NCI-H128 (cell line): Measurements from ENCODE around the gene TP73.

Experiments
- DNase-seq: peaks from one replicate; lab custom pipeline; 2025; ENCODE audit not compliant: unreplicated experiment; lab: John Stamatoyannopoulos, UW

Gene TP73

DNA sequence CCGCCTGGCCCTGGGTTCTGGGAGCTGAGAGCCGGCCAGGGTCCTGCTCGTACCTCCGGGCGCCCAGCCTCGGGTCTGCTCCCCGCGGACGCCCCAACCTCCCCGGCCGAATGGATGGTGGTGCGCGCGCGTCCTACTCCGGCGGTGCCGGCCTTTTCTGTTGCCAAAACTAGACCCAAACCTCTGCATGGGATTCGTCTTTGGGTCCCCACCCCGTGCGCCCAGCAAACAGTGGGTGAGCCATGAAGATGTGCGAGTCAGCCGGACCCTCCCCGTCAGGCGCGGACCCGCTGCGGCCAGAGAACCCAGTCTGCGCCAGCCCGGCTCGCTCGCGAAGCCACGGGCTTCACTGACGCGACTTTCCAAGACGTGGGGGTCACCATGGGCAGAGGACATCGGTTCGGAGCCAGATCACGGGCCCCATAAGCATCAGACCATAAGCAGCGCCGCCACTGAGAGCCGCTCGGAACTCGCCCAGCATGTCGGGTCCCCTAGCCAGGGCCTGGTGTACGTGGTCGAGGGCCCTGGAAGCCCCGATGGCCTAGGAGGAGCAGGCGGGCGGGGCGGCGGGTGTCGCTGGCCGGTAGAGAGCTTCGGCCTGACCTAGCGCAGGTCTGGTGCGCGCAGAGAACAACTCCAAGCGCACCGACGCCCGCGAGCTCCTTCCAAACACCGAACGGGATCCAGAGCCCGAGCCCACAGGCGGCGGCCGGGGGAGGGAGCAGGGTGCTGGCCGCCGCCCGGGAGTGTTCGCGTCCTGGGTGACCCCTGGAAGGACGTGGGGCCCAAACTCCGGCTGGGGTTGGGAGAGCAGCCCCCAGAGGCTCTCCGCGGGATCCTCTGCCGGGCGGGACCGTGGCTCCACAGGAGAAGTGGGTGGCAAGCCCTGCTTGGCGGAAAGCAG lies 1.0 kb upstream of the TP73 start:
- DNase-seq, result no peak

DNA sequence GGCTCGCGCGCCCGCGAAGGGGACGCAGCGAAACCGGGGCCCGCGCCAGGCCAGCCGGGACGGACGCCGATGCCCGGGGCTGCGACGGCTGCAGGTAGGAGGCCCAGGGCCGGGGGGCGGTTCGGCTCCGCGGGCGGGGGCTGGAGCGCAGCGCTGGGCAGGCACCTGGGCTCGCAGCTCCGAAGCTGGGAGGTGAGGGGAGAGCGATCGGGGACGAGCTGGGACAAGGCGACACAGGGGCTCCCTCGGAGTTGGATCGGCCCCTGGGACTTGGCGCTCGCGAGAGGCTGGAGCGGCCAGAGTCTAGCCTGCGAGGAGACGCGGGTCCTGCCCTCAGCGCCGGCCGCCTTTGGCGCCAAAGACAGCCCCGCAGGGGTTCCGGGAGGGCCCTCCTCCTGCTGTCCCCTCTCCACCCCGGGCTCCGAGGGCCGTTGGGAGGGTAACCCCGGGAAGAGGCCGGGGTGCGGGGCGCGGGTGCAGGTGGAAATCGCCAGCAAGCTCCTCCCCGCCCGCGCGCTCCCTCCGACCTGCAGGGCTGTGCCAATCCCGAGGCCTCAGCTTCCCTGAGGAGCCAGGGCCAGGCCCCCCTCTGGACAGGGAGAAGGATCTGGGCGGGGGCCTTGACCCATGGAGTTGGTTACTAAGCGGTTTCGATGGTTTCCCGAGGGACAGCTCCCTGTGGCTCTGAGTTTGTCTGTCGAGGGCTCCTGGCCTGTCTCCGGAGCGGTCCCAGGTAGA lies 401 bp downstream of the TP73 start:
- peak; percentile 30 for DNase-seq

- no peak for DNase-seq
Measured at GRCh38 chr1:3653286-3653618, 936 bp downstream of the TP73 start.

DNA sequence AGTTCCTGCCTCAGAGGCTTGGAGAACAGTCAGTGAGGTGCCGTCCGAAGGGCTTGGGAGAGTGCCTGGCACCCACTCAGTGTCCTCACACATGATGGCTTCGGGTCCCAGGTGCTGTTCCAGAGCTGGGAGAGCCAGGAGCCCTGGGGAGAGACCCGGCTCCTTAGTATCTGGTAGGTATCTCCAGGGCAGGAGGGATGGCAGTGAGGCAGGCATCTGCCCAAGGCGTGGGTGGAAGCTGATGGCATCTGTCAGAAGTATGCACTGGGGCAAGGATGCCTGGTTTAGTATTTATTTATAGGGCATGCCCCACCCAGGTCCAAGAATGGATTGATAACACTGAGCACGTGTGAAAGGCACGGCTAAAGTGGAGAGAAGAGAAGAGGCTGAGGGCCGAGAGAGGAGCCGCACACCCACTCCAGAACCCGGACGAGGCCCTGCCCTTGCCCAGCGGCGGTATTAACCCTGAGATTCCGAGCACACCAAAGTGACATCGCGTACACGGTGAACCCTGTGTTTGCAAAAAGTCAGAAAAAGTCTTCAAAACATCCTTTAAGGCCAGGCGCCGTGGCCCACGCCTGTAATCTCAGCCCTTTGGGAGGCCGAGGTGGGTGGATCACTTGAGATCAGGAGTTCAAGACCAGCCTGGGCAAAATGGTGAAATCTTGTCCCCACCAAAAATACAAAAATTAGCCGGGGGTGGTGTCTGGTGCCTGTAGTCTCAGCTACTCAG lies 2.4 kb downstream of the TP73 start:
- no peak for DNase-seq

- no peak for DNase-seq
Measured at GRCh38 chr1:3656450-3657095, 4.3 kb downstream of the TP73 start.

GRCh38 chr1:3657096-3657475 lies 4.8 kb downstream of the TP73 start:
- DNase-seq, result no peak

DNA sequence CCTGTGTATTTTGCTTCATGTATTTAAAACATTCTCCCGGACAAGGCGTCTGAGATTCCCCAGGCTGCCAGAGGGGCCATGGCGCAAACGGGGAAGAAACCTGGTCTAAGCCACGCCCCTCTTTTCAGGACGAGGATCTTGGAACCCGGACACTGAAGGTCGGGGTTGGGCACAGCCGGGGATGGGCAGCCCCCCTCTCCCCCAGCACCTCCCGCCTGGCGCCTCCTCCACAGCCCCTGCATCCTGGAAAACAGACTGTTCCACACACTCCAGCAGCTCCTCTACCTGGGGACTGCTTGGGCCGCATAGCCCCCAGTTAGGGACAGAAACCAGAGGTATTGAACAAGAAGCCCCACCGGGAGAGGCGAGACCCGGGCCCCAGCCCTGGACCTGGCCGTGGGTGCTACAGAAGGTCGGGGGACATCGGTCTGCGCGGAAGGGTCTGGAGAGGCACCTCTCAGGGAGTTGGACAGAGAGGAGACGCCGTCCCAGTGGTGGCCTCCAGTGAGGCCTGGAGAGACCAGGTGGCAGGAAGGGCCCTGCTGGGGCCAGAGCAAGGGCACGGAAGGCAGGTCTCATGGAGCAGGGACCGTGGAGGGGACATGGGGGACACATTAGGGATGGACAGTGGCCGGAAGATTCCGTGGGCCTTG lies 5.4 kb downstream of the TP73 start:
- DNase-seq, result no peak

DNA sequence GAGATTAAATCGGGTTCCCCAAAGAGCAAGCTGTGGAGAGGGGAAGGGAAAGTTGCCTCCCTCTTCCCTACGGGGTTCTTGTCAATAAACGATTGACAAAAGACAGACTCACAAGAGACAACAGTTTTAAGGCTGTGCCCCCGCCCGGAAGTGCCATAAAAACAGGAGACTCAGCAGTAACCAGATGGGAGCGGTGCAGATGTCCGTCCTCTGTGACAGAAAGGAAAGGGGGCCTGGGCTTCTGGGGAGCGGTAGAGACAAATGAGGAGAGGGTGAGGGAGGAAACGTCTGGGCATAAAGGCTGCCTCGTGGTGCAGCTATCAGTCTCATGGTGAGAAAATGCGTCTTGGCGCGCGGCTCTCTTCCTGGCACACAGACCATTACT lies 5.9 kb downstream of the TP73 start:
- no peak for DNase-seq

DNA sequence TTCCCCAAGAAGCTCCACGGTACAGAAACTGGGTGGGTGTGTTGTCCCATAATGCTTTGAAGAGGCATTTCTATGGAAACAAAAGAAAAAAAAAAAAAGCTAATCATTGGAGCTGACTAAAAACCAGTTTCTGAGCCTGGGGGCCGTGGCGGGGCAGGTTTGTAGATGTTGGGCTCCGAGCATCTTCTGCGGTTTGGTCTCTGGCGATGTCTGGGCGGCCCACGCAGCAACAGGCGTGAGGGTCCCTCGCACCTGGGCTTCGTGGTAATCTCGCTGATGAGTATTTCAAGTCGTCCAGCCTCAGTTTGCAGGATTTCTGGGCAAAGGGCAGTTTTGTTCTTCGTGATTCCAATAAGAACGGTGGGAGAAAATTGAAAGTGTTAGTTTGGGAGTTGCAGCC lies 6.8 kb downstream of the TP73 start:
- no peak for DNase-seq

- no peak for DNase-seq
Measured at GRCh38 chr1:3660704-3661103, 8.4 kb downstream of the TP73 start.

GRCh38 chr1:3661631-3662030 lies 9.3 kb downstream of the TP73 start:
- DNase-seq, result no peak

GRCh38 chr1:3662080-3662671 lies 9.9 kb downstream of the TP73 start:
- no peak for DNase-seq

GRCh38 chr1:3663999-3664699 lies 11.8 kb downstream of the TP73 start:
- DNase-seq, result no peak

GRCh38 chr1:3664700-3665375 lies 12.5 kb downstream of the TP73 start:
- no peak for DNase-seq

DNA sequence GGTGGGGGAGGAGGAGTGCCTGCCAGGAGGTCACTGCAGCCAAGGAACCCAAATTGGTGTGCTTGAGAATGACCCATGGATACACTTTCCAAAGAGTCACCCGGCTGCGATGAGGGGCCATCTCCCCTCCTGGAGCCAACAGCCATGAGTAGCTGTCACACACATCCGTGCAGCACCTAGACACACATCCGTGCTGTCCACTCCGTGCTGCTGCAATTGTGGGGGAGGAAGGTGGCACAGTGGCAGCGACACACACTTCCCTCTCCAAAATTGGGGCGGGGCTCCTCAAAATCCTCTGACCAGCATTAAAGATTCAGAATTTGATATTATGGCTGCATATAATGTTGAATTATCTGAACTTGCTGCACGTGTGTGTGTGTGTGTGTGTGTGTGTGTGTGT lies 15.8 kb downstream of the TP73 start:
- DNase-seq, result no peak

DNA sequence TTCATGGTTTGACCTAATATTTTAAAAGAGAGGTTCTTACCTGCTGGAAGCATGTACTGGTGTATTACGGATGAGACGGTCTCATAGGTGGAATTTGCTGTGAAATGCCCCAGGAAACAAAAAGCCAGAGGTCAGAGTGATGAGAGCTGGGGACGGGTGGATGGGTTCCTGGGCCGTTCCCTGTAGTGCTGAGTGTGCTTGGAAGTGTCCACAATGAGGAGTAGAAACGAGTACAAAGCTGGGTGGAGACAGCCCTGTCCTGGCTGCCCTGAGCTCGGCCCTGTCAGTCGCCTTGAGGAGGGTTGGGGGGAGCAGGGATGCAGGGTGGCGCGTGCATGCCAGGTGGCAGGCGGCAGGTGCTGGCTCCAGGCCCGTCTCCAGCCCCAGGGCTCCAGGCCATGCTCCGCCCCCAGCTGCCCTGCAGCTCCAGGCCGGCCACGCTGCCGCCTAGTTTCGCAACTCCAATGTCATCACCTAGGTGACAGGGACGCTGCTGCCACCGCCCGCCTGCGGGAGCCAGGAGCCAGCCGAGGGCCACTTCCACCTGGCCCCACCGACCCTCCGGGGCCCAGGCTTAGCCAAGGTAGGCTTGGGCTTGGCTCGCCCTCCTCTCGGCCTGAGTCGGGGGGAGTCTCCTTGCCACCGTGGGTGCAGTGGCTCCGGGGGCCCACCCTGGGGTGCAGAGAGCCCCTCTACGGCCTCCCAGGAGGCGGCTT lies 16.4 kb downstream of the TP73 start:
- peak; percentile 77 for DNase-seq

DNA sequence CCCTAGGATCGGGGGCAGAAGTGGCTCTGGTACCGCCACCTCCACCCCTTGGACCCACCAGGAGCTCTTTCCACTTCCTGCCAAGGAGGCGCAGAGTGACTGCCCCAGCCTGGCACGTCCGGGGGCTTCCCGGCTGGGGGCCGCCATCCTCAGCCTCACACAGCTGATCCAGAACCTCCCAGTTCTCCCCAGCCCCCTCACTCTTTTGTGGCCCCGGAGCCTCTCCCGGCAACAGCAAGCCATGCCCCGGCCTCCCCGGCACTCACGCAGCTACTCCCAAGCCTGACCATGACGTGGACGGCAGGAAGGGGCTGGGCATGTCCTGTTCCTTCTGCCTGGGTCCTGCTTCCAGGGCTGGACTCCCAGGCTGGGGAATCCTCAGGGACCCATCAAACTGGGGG lies 17.1 kb downstream of the TP73 start:
- no peak for DNase-seq

- DNase-seq, result no peak
Measured at GRCh38 chr1:3669971-3670431, 17.7 kb downstream of the TP73 start.
